Aorta (tissue), 5 donors: ENCODE measurements around the gene OR51B6. TPM values are rescaled to one million over a fixed set of nuclear protein-coding genes. Genes with fewer than 3 reads are reported as not detected.
"Not testable (repeated sequence)": the region's sequence is repeated elsewhere in the genome, so short reads cannot be mapped to it uniquely, and the experiment has no call there.

Experiments
- ATAC-seq: fragments of 200-7000 bp; cut with Tn5 transposase; one replicate; pipeline ENCODE4 v1.9.1; 2022; ENCODE audit warnings: moderate library complexity; ENCODE audit not compliant: low FRiP score
- DNase-seq, 2 donors: peaks; one replicate each; pipeline ENCODE4 v3.0.0-alpha.2; 2020
- H3K27ac ChIP-seq, 2 donors: one replicate each; pipeline ENCODE4 v1.5.1; 2013; ENCODE audit warnings: low read length in 2 of 2, mild to moderate bottlenecking in 2 of 2, moderate library complexity in 2 of 2, control low read depth in 1 of 2, inconsistent platforms in 1 of 2, low read depth in 1 of 2
- H3K27me3 ChIP-seq, 2 donors: one replicate each; pipeline ENCODE4 v1.6.1; 2013; ENCODE audit warnings: control low read depth in 1 of 2, low read length in 1 of 2, mild to moderate bottlenecking in 1 of 2, moderate library complexity in 1 of 2; ENCODE audit not compliant: insufficient read depth in 2 of 2, control insufficient read depth in 1 of 2
- H3K36me3 ChIP-seq, 2 donors: one replicate each; pipeline ENCODE4 v1.6.1; 2013; ENCODE audit warnings: control low read depth in 1 of 2, low read length in 1 of 2, mild to moderate bottlenecking in 1 of 2; ENCODE audit not compliant: insufficient read depth in 2 of 2, control insufficient read depth in 1 of 2
- H3K4me1 ChIP-seq, 2 donors: one replicate each; pipeline ENCODE4 v1.6.1; 2013; ENCODE audit warnings: low read length in 2 of 2, control low read depth in 1 of 2, mild to moderate bottlenecking in 1 of 2, moderate library complexity in 1 of 2; ENCODE audit not compliant: insufficient read depth in 2 of 2, control insufficient read depth in 1 of 2
- H3K4me3 ChIP-seq, 2 donors: one replicate each; pipeline ENCODE4 v1.5.1; 2013; ENCODE audit warnings: low read length in 2 of 2, control low read depth in 1 of 2, mild to moderate bottlenecking in 1 of 2
- H3K9me3 ChIP-seq: one replicate; pipeline ENCODE4 v1.6.1; 2013; ENCODE audit warnings: mild to moderate bottlenecking, low read length; ENCODE audit not compliant: control insufficient read depth
- WGBS, 2 donors: extraction: QIAGEN DNeasy Blood & Tissue Kit; methylation state at CpG; one replicate each; pipeline ENCODE4 v1.1.7; 2013; 5-methylcytosine and 5-hydroxymethylcytosine counted together
- intact Hi-C, 2 donors: fragments of 100-400 bp; cut with DNase I; formaldehyde crosslinking; loops; one replicate each; pipeline versions ENCODE4 v1.14.2 to v1.15.0; 2022
- polyA plus RNA-seq, 2 donors: library from polyadenylated mRNA; stranded (reverse); fragments of 200-250 nt; gene quantifications; one replicate each; pipeline ENCODE4 v1.2.3, GENCODE V29; 2013
- total RNA-seq, 2 donors: library from RNA; stranded (reverse); fragmentation: NEBNext Ultra II Directional; extraction: Animal tissue kit (Norgen Biotek cat#: 25700); gene quantifications; one replicate each; pipeline ENCODE4 v1.2.1, GENCODE V29; 2021
- donor health status: healthy with polysubstance abuse.
- donor health status: Bipolar disorder and iron deficiency.
- donor health status: DM: no; HTN: no; CAD: no.
- donor health status: DM: no; HTN: no; CAD: no.
- donor health status: DM: yes; HTN: yes; CAD: no.

Gene OR51B6
- total and polyA plus RNA-seq, 4 donors: not detected

DNA sequence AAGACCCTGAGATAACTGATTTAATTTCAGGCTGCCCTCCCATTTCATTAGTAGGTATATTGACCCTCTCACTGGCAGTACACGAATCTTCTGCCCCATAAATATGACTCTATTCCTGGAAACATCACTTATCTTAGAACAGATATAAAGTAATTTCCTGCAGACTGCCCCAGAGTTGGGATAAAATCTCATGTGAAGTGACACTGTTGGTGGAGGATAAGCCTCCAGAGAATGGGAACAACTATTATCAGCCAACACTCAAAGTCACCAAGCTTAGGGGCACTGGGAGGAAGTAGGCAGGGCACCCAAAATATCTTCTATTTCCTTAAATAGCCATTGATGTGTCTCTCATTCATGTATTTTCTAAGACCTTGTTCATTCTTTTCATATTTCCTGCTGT lies 16.1 kb upstream of the OR51B6 start:
- WGBS, 2 donors: 36 to 55% methylated on average over 1 of the region's 1 CpG
- ATAC-seq (no peak), DNase-seq (no peak)
- intact Hi-C loops: no loop called here
- Histone ChIP-seq H3K4me3 (no peak overlapping the region), H3K36me3 (no peaks in the 10 kb centered on the region), H3K27ac (no peak overlapping the region), H3K9me3 (no peaks in the 10 kb centered on the region), H3K4me1 (no peaks in the 10 kb centered on the region), H3K27me3 (no peaks in the 10 kb centered on the region)

DNA sequence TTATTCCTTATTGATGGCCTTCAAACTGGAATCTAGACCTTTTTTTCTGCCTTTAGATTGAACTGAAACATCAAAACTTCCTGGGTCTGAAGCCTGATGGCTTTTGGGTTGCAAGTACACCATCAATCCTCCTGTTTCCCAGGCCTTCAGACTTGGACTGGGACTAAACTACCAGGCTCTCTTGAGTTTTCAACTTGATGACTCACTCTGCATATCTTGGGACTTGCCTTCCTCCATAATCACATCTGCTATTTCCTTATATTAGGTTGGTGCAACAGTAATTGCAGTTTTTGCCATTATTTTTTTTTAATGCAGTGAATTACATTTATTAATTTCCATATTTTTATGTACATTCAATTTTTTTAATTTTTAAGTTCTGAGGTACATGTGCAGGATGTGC lies 15.0 kb upstream of the OR51B6 start:
- no peak overlapping the region for H3K27ac ChIP-seq
- no peaks in the 10 kb centered on the region for H3K36me3 ChIP-seq
- no peaks in the 10 kb centered on the region for H3K9me3 ChIP-seq
- DNase-seq (no peak), ATAC-seq (no peak)
- H3K4me1 ChIP-seq: no peaks in the 10 kb centered on the region
- H3K27me3 ChIP-seq: no peaks in the 10 kb centered on the region
- intact Hi-C loops: no loop called here
- no peak overlapping the region for H3K4me3 ChIP-seq

GRCh38 chr11:5337253-5337652 lies 14.1 kb upstream of the OR51B6 start:
- intact Hi-C loops, H3K4me1 ChIP-seq, H3K4me3 ChIP-seq, H3K9me3 ChIP-seq, DNase-seq, H3K36me3 ChIP-seq, H3K27me3 ChIP-seq, H3K27ac ChIP-seq, ATAC-seq: not testable (repeated sequence)
- WGBS, 2 donors: 86 to 87% methylated on average over 1 of the region's 1 CpG

DNA sequence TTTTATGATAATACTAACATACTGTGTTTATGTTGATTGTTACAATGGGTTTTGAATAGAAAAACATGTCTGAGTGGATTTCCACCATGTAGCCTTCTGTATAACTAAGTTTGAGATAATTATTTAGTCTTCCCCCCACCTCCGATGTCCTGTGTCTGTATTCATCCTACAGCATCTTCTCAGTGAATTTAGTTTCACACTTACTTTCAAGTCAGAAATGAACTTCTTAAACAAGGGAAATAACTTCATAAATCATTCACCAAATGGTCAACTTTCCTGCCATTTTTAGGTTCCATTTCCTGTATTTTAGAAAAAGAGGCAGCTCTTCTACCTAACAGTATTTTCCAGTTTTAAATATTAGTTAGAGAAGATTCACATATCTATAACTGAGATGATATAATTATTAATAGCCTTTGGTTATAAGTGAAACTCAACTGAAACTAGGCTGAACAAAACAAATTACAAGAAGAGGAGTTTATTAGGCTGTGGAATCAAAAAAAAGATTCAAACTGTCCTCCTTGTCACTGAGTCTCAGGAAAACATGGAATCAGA lies 11.5 kb upstream of the OR51B6 start:
- intact Hi-C loops: no loop called here
- Histone ChIP-seq H3K27me3 (no peaks in the 10 kb centered on the region), H3K36me3 (no peaks in the 10 kb centered on the region), H3K4me3 (no peak overlapping the region), H3K4me1 (no peaks in the 10 kb centered on the region), H3K27ac (no peak overlapping the region), H3K9me3 (no peaks in the 10 kb centered on the region)
- DNase-seq: no peak
- no peak for ATAC-seq
- 89 to 96% methylated on average over 1 of the region's 1 CpG for WGBS, 2 donors

- no peak for DNase-seq
- ATAC-seq: no peak
- Histone ChIP-seq H3K36me3 (no peaks in the 10 kb centered on the region), H3K4me3 (no peak within 1 kb of the TSS), H3K27ac (no peak within 1 kb of the TSS), H3K4me1 (no peaks in the 10 kb centered on the region), H3K27me3 (no peaks in the 10 kb centered on the region), H3K9me3 (no peaks in the 10 kb centered on the region)
- WGBS, 2 donors: 72 to 82% methylated on average over 6 of the region's 6 CpGs
- intact Hi-C loops: no loop called here
Measured at GRCh38 chr11:5343474-5344335, 7.6 kb upstream of the OR51B6 start, which contains the start of gene OR51B5. Gene OR51B5 (minus strand): TSS chr11:5343524. CDS start chr11:5343524, 0 bp downstream.

DNA sequence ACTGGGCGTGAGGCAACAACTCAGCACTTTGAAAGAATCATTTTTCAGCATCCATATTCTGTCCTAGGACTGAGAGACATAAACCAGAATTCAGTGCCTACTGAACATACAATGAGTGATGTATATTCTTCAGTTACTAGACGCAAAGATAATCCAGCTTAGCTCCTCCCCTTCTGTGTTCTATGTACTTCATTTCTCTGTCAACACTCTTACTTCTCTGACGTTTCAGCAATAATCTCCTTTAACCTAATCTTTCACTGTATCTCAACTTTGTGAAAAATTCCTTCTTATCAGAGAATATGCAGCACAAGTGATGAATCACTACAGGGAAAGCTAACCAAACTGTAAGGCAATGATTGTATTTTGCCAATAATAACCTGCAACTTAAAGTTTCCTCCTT lies 5.5 kb upstream of the OR51B6 start:
- Histone ChIP-seq H3K27ac (no peak overlapping the region), H3K36me3 (no peaks in the 10 kb centered on the region), H3K27me3 (no peaks in the 10 kb centered on the region), H3K4me1 (no peaks in the 10 kb centered on the region), H3K9me3 (no peaks in the 10 kb centered on the region), H3K4me3 (no peak overlapping the region)
- intact Hi-C loops: no loop called here
- DNase-seq (no peak), ATAC-seq (no peak)
- 24 to 28% methylated on average over 3 of the region's 3 CpGs for WGBS, 2 donors

DNA sequence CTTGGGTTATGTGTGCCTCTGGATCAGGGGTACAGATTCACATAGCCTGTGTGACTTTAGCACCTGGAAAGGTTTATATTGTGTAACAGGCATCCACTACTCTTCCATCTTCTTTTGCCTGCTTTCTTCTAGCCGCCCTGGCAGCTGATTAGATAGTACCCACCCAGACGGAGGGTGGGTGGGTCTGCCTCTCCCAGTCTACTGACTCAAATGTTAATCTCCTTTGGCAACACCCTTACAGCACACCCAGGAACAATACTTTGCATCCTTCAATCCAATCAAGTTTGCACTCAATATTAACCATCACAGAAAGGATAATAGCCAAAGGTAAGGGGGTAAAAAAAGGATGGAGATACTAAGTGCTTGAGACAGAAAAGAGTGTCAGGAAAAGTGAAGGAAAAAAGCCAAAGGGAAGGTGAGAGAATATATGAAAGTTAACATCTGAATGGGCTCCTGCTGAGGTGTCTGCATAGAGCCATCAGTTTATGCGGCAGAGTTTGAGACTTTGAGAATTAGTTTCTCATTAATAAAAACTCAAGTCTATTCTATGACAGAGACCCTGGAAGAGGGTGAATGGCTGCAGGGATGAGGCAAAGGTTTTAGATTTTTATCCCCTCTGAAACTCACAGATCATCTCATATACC lies 2.6 kb upstream of the OR51B6 start:
- intact Hi-C loops: no loop called here
- ATAC-seq: no peak

DNA sequence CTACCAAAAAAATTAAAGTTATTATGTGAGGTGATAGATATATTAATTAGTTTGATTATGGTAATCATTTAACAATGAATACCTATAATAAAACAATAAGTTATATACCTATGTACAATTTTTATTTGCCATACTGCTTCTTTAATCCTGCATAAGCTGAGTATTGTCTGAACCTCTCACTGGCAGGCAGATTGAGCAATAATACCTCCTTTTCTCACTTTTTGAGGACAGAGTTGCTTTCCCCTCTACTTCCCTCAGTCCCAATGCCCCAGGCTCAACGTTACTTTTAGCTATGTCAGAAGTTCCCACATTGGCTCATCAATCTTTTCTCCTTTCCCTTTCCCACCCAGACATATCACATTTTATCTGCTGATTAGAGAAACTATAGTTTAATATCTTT lies 1.8 kb upstream of the OR51B6 start:
- no peaks in the 10 kb centered on the region for H3K27me3 ChIP-seq
- 23 to 25% methylated on average over 1 of the region's 1 CpG for WGBS, 2 donors
- no peak for DNase-seq
- intact Hi-C loops: no loop called here
- no peaks in the 10 kb centered on the region for H3K9me3 ChIP-seq
- H3K4me1 ChIP-seq: no peaks in the 10 kb centered on the region
- no peak overlapping the region for H3K27ac ChIP-seq
- ATAC-seq: no peak
- no peak overlapping the region for H3K4me3 ChIP-seq
- H3K36me3 ChIP-seq: no peaks in the 10 kb centered on the region

More for the DNA sequence above, 2.6 kb upstream of the OR51B6 start:
- H3K4me1 ChIP-seq: no peaks in the 10 kb centered on the region
- WGBS, 2 donors: 26 to 27% methylated on average over 3 of the region's 3 CpGs
- no peaks in the 10 kb centered on the region for H3K36me3 ChIP-seq
- no peak overlapping the region for H3K27ac ChIP-seq
- no peak overlapping the region for H3K4me3 ChIP-seq
- DNase-seq: no peak
- H3K27me3 ChIP-seq: no peaks in the 10 kb centered on the region
- no peaks in the 10 kb centered on the region for H3K9me3 ChIP-seq

- H3K27ac ChIP-seq, H3K4me3 ChIP-seq, intact Hi-C loops, H3K4me1 ChIP-seq, ATAC-seq, H3K27me3 ChIP-seq, H3K36me3 ChIP-seq, H3K9me3 ChIP-seq, DNase-seq: not testable (repeated sequence)
- 84 to 90% methylated on average over 5 of the region's 5 CpGs for WGBS, 2 donors
Measured at GRCh38 chr11:5356031-5356430, 4.7 kb downstream of the OR51B6 start.
